ENCODE data around the gene C16orf95. TPM values are rescaled to one million over a fixed set of nuclear protein-coding genes. Genes with fewer than 3 reads are reported as not detected.

C16orf95 gene
- total RNA-seq, 1 donor from 2014 or later, result 6.8 TPM

DNA sequence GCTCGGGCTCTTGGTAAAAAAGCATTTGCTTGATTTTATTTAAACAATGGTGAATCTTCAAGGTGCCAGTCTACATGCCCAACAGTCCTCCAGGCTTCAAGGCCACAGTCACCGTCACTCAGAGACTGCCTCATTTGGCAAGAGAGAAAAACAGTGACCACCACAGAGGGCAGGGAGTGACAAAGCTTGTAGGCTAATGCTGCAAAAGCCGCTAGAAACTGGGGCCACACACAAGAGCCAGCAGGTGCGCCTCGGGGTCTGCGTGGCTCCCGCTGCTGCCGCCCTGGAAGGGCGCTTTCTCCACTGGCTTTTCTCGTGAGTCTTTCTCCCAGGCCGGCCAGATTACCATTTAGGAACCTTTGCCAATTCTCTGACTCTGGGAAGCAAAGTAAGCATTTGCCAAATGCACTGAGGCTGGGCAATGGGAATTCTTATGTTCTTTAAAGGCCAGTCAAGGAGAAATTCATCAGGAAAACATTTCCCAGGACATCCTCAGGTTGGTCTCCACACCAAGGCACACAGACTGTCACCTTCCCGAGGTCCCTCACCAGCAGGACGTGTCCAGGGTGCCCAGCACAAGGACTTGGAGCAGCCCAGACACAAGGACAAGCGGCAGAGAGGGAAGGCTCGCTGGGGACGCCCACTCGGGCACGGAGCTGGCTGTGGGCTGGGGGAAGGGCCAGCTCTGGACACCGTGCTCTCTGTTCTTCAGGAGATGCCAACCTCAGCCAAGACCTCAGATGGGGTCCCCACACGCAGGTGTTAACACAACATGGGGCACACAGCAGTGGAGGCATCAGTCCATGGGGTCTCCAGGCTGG, 12.5 kb upstream of the C16orf95 start:
- no peak for DNase-seq (ENCODE audit: low read depth, low spot score)
- no peaks in the 10 kb centered on the region for H3K9me3 Mint-ChIP-seq

DNA sequence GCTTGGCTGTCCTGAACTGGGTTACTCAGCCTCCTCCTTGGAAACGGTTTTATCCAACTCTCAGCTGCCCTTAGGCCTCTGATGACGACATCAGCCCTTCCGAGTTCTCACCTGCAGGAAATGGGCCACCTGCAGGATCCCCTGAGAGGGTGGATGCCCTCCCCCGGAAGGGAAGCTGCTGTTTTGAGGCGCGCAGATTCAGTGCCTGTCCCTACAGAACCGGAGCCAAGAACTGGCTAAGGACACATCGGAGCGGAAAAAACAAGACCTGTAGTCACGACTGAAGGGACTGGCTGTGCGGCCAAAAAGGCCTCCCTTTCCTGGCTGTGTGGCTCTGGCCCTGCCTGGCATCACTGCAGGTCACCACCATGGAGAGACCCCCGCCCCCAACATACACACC, 11.7 kb upstream of the C16orf95 start:
- Mint-ChIP-seq H3K4me3 (no peak overlapping the region), H3K36me3 (ENCODE audit: low read depth) (no peaks in the 10 kb centered on the region), H3K4me1 (no peaks in the 10 kb centered on the region), H3K27me3 (ENCODE audit: low read depth) (no peaks in the 10 kb centered on the region), H3K9me3 (no peaks in the 10 kb centered on the region), H3K27ac (ENCODE audit: unreplicated experiment) (no peak overlapping the region)
- TF ChIP-seq, protein P1, sequence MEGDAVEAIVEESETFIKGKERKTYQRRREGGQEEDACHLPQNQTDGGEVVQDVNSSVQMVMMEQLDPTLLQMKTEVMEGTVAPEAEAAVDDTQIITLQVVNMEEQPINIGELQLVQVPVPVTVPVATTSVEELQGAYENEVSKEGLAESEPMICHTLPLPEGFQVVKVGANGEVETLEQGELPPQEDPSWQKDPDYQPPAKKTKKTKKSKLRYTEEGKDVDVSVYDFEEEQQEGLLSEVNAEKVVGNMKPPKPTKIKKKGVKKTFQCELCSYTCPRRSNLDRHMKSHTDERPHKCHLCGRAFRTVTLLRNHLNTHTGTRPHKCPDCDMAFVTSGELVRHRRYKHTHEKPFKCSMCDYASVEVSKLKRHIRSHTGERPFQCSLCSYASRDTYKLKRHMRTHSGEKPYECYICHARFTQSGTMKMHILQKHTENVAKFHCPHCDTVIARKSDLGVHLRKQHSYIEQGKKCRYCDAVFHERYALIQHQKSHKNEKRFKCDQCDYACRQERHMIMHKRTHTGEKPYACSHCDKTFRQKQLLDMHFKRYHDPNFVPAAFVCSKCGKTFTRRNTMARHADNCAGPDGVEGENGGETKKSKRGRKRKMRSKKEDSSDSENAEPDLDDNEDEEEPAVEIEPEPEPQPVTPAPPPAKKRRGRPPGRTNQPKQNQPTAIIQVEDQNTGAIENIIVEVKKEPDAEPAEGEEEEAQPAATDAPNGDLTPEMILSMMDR (conservative IDR thresholded peaks at IDR 0.05), result no peak
- DNase-seq (ENCODE audit: low read depth, low spot score), result no peak

More for the DNA sequence above, 12.5 kb upstream of the C16orf95 start:
- Mint-ChIP-seq H3K36me3 (ENCODE audit: low read depth) (no peaks in the 10 kb centered on the region), H3K27ac (ENCODE audit: unreplicated experiment) (no peak overlapping the region), H3K4me1 (no peaks in the 10 kb centered on the region), H3K4me3 (no peak overlapping the region), H3K27me3 (ENCODE audit: low read depth) (no peaks in the 10 kb centered on the region)
- TF ChIP-seq, protein P1 (conservative IDR thresholded peaks at IDR 0.05), result no peak

DNA sequence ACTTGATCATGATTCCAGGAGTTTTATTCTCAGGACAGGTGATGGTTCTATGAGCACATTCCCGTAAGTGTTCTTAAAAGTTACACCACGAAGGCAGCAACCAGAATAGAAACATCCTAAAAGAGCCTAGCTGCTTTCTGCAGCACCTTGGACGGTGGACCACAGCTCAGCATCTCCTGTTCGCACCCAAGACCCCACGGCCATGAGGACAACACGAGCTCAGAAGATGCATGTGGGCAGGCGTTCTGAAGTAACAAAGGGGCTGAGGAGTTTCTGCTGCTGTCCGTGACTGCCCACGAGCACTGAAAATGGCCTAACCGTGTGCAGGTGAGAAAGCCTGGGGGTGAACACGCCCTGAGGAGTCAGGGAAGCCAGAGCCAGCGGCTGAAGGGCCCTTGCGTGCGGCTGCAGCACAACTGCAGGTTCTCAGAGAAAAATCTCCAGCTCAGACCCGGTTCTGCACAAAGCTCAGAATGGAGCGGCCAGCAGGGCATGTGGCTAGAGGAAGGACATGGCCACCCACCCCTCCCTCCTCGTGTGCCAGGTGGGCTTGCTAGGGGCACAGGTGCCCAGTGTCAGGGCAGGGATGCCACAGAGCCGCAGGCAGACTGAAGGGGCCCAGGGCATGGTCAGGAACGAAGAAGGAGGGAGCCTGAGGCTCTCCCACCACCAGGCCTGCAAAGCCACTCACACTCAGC, 10.8 kb upstream of the C16orf95 start:
- H3K4me3 Mint-ChIP-seq, result no peak overlapping the region
- no peaks in the 10 kb centered on the region for H3K9me3 Mint-ChIP-seq
- H3K4me1 Mint-ChIP-seq, result no peaks in the 10 kb centered on the region
- no peak for DNase-seq (ENCODE audit: low read depth, low spot score)
- H3K36me3 Mint-ChIP-seq (ENCODE audit: low read depth), result no peaks in the 10 kb centered on the region
- TF ChIP-seq, protein P1 (conservative IDR thresholded peaks at IDR 0.05), result no peak
- H3K27me3 Mint-ChIP-seq (ENCODE audit: low read depth), result no peaks in the 10 kb centered on the region
- H3K27ac Mint-ChIP-seq (ENCODE audit: unreplicated experiment), result no peak overlapping the region

DNA sequence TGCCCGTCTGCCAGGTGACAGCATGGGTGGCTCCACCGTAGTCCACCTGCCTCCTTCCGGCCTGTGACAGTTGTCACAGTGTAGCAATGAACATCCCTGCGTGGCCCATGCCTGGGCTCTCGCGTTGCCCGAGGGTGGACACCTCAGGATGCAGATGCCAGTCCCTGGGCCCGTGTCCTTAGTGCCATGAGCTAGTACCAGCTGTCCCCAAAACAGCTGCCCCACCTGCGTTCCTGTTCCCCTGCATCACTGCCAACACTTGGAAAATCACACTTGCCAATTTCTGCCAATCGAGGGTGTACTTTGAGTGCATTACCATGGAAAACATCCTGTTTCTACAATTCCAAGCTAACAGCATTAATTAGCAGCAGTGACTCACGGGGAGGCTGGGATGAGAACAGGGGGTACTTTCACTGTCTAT, 9.0 kb upstream of the C16orf95 start:
- TF ChIP-seq, protein P1 (conservative IDR thresholded peaks at IDR 0.05), result no peak
- Mint-ChIP-seq H3K27me3 (ENCODE audit: low read depth) (no peaks in the 10 kb centered on the region), H3K4me3 (peak overlapping the region; percentile 24), H3K9me3 (no peaks in the 10 kb centered on the region), H3K36me3 (ENCODE audit: low read depth) (no peaks in the 10 kb centered on the region), H3K27ac (ENCODE audit: unreplicated experiment) (no peak overlapping the region), H3K4me1 (no peaks in the 10 kb centered on the region)
- no peak for DNase-seq (ENCODE audit: low read depth, low spot score)

DNA sequence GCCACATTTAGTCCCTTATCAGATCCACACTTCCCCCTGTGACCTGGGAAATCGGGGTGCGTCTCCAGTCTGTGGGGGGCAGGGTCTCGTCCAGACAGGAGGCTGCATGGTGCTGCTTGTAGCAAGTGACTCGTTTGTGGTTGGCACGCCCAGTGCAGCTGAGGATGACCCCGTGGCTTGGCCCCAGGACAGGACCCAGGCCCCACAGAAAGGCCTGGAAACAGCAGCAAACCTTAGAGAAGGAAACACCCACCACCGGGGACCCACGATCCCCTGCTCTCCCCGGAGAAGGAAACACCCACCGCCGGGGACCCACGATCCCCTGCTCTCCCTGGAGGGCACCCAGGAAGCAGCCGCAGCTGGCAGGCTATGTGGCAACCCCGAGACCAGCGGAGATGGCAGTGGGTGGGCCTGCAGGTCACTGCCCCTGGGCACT, 8.2 kb upstream of the C16orf95 start:
- no peaks in the 10 kb centered on the region for H3K9me3 Mint-ChIP-seq
- no peak overlapping the region for H3K27ac Mint-ChIP-seq (ENCODE audit: unreplicated experiment)
- H3K36me3 Mint-ChIP-seq (ENCODE audit: low read depth), result no peaks in the 10 kb centered on the region
- no peak for DNase-seq (ENCODE audit: low read depth, low spot score)
- no peak overlapping the region for H3K4me3 Mint-ChIP-seq
- TF ChIP-seq, protein P1 (conservative IDR thresholded peaks at IDR 0.05), result no peak
- no peaks in the 10 kb centered on the region for H3K4me1 Mint-ChIP-seq
- no peaks in the 10 kb centered on the region for H3K27me3 Mint-ChIP-seq (ENCODE audit: low read depth)
